Glutamatergic neuron (in vitro differentiated cells): ENCODE data around the gene TRIP12. TPM values are rescaled to one million over a fixed set of nuclear protein-coding genes. Genes with fewer than 3 reads are reported as not detected.

Experiments
- DNase-seq: peaks from one replicate; pipeline ENCODE4 v3.0.0; 2022
- H3K27ac Mint-ChIP-seq: one replicate; pipeline ENCODE4 v1.8.0; 2020; ENCODE audit warnings: mild to moderate bottlenecking, mixed read lengths, inconsistent platforms; ENCODE audit not compliant: unreplicated experiment
- H3K27me3 Mint-ChIP-seq: one replicate; pipeline ENCODE4 v1.8.0; 2020; ENCODE audit warnings: mild to moderate bottlenecking, moderate library complexity, mixed read lengths, inconsistent platforms; ENCODE audit not compliant: unreplicated experiment
- H3K36me3 Mint-ChIP-seq: one replicate; pipeline ENCODE4 v1.8.0; 2020; ENCODE audit warnings: mild to moderate bottlenecking, mixed read lengths, inconsistent platforms; ENCODE audit not compliant: unreplicated experiment
- H3K4me1 Mint-ChIP-seq: one replicate; pipeline ENCODE4 v1.8.0; 2020; ENCODE audit warnings: mild to moderate bottlenecking, low read depth, mixed read lengths, inconsistent platforms; ENCODE audit not compliant: unreplicated experiment
- H3K4me3 Mint-ChIP-seq: one replicate; pipeline ENCODE4 v1.8.0; 2020; ENCODE audit warnings: mild to moderate bottlenecking, mixed read lengths, inconsistent platforms; ENCODE audit not compliant: unreplicated experiment
- H3K9me3 Mint-ChIP-seq: one replicate; pipeline ENCODE4 v1.8.0; 2020; ENCODE audit warnings: mild to moderate bottlenecking, moderate library complexity, mixed read lengths, inconsistent platforms; ENCODE audit not compliant: unreplicated experiment
- CTCF ChIP-seq: fragments of 200-600 bp; sonication (generic); IDR thresholded peaks from one replicate; pipeline ENCODE4 v1.5.0; 2021; ENCODE audit not compliant: partially characterized antibody, unreplicated experiment
- total RNA-seq: library from RNA; stranded (reverse); fragmentation: NEBNext Ultra II Directional; extraction: Animal tissue kit (Norgen Biotek cat#: 25700); gene quantifications from one replicate; pipeline ENCODE4 v1.2.1, GENCODE V29; 2021; ENCODE audit not compliant: unreplicated experiment

Gene TRIP12
- total RNA-seq, 1 donor from 2014 or later: 192 TPM

DNA sequence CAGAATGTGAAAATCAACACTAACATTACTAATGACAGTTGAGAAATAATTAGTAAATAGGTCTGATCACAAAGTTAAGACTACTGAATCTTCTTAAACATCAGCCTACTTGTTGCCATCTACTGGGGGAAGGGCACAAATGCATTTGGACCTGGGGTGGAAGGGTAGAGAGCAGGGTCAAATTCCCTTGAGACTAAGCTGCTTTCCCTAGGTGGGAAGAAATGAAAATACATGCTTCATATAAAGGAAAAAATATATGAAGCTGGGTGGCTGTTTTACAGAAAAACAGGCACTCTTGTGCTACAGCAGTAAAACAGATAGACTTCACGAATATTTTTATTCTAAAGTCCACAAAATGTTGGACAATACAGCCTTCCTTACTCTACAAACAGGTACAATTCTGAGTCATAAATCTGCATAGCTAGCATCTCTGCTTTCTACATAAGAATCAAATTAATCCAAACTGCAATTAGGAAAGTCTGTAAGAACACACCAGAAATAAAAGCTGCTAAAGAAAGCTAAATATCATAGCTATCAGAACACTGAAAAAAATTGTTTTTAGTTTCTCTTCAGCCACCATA, 10.9 kb downstream of the TRIP12 start:
- Mint-ChIP-seq H3K4me3 (no peak overlapping the region), H3K36me3 (no peaks in the 10 kb centered on the region), H3K9me3 (no peaks in the 10 kb centered on the region), H3K4me1 (peaks cover 14% of the 10 kb centered on the region), H3K27me3 (no peaks in the 10 kb centered on the region), H3K27ac (no peak overlapping the region)
- DNase-seq: no peak
- TF ChIP-seq CTCF: no peak

DNA sequence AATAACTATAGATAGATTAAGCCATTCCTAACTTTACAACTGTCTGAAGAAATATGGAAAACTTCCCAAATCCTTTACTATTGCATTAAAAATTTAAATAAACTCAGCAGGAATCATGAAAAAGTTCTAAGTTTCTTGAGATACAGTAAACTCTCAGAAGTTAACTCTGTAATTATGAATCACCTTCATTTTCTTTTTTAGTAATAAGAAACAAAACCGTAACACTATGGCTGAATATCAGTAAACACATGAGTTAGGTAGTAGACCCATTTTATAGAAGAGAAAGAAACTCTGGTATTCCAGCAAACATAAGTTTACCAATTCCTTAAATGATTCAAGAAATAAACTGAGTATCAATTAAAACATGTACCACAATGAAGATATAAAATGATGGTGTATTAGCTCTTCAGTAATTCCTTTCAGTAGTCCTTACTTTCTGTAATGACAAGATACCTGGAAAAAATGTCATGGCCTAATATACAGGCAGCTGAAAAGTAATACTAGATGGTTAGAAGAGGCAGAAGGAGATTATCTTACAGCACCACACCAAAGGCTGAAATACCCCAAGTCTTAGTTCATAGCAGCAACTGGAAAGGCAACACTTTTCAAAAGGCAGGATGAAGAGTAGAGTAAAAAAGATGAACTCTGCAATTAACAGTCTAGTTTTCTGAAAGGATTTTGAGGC, 11.5 kb downstream of the TRIP12 start:
- no peak for DNase-seq
- Mint-ChIP-seq H3K4me3 (no peak overlapping the region), H3K36me3 (no peaks in the 10 kb centered on the region), H3K4me1 (peaks cover 16% of the 10 kb centered on the region), H3K9me3 (no peaks in the 10 kb centered on the region), H3K27ac (no peak overlapping the region), H3K27me3 (no peaks in the 10 kb centered on the region)
- TF ChIP-seq CTCF: no peak

- H3K36me3 Mint-ChIP-seq: no peaks in the 10 kb centered on the region
- no peak for DNase-seq
- H3K27ac Mint-ChIP-seq: no peak overlapping the region
- peaks cover 16% of the 10 kb centered on the region for H3K4me1 Mint-ChIP-seq
- H3K4me3 Mint-ChIP-seq: no peak overlapping the region
- no peak for TF ChIP-seq CTCF
- H3K9me3 Mint-ChIP-seq: no peaks in the 10 kb centered on the region
- no peaks in the 10 kb centered on the region for H3K27me3 Mint-ChIP-seq
These were observed 12.7 kb downstream of the TRIP12 start for GRCh38 chr2:229909090-229909489.

DNA sequence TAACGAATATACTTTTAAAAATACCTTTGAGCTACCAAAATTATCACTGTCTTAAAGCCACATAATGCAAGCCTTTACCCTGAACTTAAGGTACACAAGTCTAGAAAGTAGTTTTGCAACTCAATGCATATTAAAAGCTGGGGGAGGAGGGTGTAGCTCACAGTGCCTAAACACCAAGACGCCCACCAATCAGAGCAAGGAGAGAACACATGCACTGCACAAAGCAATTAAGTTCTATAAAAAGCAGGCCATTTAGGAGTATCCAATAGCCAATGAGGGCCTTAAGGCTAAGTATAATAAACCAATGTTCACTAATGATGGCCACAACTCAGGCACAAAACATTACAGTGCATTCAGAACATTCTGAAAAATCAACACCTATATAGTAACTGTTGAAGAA, 16.2 kb downstream of the TRIP12 start:
- Mint-ChIP-seq H3K9me3 (no peaks in the 10 kb centered on the region), H3K4me3 (no peak overlapping the region), H3K4me1 (peaks cover 5% of the 10 kb centered on the region), H3K36me3 (no peaks in the 10 kb centered on the region), H3K27ac (no peak overlapping the region), H3K27me3 (no peaks in the 10 kb centered on the region)
- no peak for TF ChIP-seq CTCF
- no peak for DNase-seq

- no peak for TF ChIP-seq CTCF
- Mint-ChIP-seq H3K4me3 (no peak overlapping the region), H3K27me3 (no peaks in the 10 kb centered on the region), H3K4me1 (peaks cover 3% of the 10 kb centered on the region), H3K27ac (no peak overlapping the region), H3K9me3 (no peaks in the 10 kb centered on the region), H3K36me3 (no peaks in the 10 kb centered on the region)
- DNase-seq: no peak
These were observed 18.8 kb downstream of the TRIP12 start for GRCh38 chr2:229903037-229903436.
